H1 (cell line): ENCODE data around the gene GAK. TPM values are rescaled to one million over a fixed set of nuclear protein-coding genes. Genes with fewer than 3 reads are reported as not detected.

Source experiments
- CTCF ChIA-PET: fragments of 300-600 bp; sonication (Branson Sonifier 250); formaldehyde crosslinking; loops from one replicate; lab custom pipeline; 2021; ENCODE audit not compliant: partially characterized antibody; lab: Charles Lee
- POLR2A ChIA-PET: fragments of 300-600 bp; sonication (Branson Sonifier 250); formaldehyde crosslinking; loops from one replicate; lab custom pipeline; 2021; ENCODE audit warnings: inconsistent platforms; ENCODE audit not compliant: partially characterized antibody; lab: Charles Lee
- DNase-seq, 2 experiments: peaks; one replicate each; pipeline versions ENCODE4 v3.0.0 to v3.0.0-alpha.2; 2010 to 2022; ENCODE audit warnings: low spot score in 2 of 2, low read depth in 1 of 2, mixed read lengths in 1 of 2
- FAIRE-seq: peaks from 2 replicates; lab custom pipeline; 2011; peaks lifted over from hg19 to GRCh38; lab: Jason Lieb, UNC
- H2AFZ ChIP-seq: 2 replicates; pipeline ENCODE4 v1.8.1; 2012; ENCODE audit warnings: low read length, inconsistent platforms
- H2AK5ac ChIP-seq: 2 replicates; pipeline ENCODE4 v1.6.1; 2013; ENCODE audit warnings: low read depth, low read length
- H2BK120ac ChIP-seq: replicated peaks from 2 replicates; pipeline ENCODE3; 2013; ENCODE audit warnings: low read depth, low read length, inconsistent platforms
- H2BK12ac ChIP-seq: 2 replicates; pipeline ENCODE4 v1.6.1; 2013; ENCODE audit warnings: low read depth, low read length
- H2BK15ac ChIP-seq: 2 replicates; pipeline ENCODE4 v1.6.1; 2013; ENCODE audit warnings: low read length
- H2BK20ac ChIP-seq: 2 replicates; pipeline ENCODE4 v1.6.1; 2013; ENCODE audit warnings: low read length
- H2BK5ac ChIP-seq: 2 replicates; pipeline ENCODE4 v1.6.1; 2013; ENCODE audit warnings: low read depth, low read length
- H3K14ac ChIP-seq: 2 replicates; pipeline ENCODE4 v1.6.1; 2013; ENCODE audit warnings: inconsistent platforms; ENCODE audit not compliant: insufficient read length
- H3K18ac ChIP-seq: 2 replicates; pipeline ENCODE4 v1.6.1; 2013; ENCODE audit warnings: low read length; ENCODE audit errors: extremely low read depth
- H3K23ac ChIP-seq: 2 replicates; pipeline ENCODE4 v1.6.1; 2013; ENCODE audit warnings: inconsistent platforms; ENCODE audit not compliant: insufficient read length
- H3K23me2 ChIP-seq: 2 replicates; pipeline ENCODE4 v1.6.1; 2013; ENCODE audit warnings: low read depth, low read length
- H3K27ac ChIP-seq: 2 replicates; pipeline ENCODE4 v1.6.1; 2011; ENCODE audit warnings: low read depth, low read length, inconsistent platforms
- H3K27me3 ChIP-seq, 4 experiments: replicated peaks in 1 of 4; 1 replicate in 1 of 4; 2 replicates in 3 of 4; pipeline versions ENCODE4 v1.6.1 to v1.8.1; 2011 to 2013; ENCODE audit warnings: low read length in 3 of 4, mild to moderate bottlenecking in 3 of 4, inconsistent platforms in 2 of 4, mixed read lengths in 2 of 4, moderate library complexity in 1 of 4; ENCODE audit not compliant: control insufficient read depth in 3 of 4, insufficient read depth in 3 of 4; ENCODE audit errors: extremely low read depth in 1 of 4
- H3K36me3 ChIP-seq, 4 experiments: 2 replicates each; pipeline versions ENCODE4 v1.6.1 to v1.8.1; 2011 to 2013; ENCODE audit warnings: mild to moderate bottlenecking in 4 of 4, low read length in 3 of 4, moderate library complexity in 2 of 4, control low read depth in 1 of 4, inconsistent platforms in 1 of 4; ENCODE audit not compliant: insufficient read depth in 4 of 4, control insufficient read depth in 2 of 4
- H3K4ac ChIP-seq: replicated peaks from 2 replicates; pipeline ENCODE3; 2013; ENCODE audit warnings: low read length, low read depth, mixed read lengths, inconsistent platforms; ENCODE audit not compliant: insufficient read length
- H3K4me1 ChIP-seq, 4 experiments: replicated peaks in 1 of 4; 1 replicate in 1 of 4; 2 replicates in 3 of 4; pipeline versions ENCODE4 v1.6.1 to v1.8.1; 2011 to 2013; ENCODE audit warnings: low read length in 3 of 4, inconsistent platforms in 2 of 4, mixed read lengths in 1 of 4; ENCODE audit not compliant: insufficient read depth in 4 of 4, control insufficient read depth in 3 of 4
- H3K4me2 ChIP-seq, 2 experiments: 2 replicates each; pipeline versions ENCODE4 v1.6.1 to v1.8.1; 2011 to 2013; ENCODE audit warnings: low read depth in 2 of 2, low read length in 2 of 2, control low read depth in 1 of 2, inconsistent platforms in 1 of 2, mild to moderate bottlenecking in 1 of 2; ENCODE audit not compliant: insufficient read depth in 1 of 2
- H3K4me3 ChIP-seq, 4 experiments: fragments of 200-600, 300-600 bp in 1 of 4; sonication (generic), shearing (Covaris generic), sonication (Bioruptor Twin) in 1 of 4; 2 replicates each; pipeline versions ENCODE4 v1.5.1 to v1.8.1; 2011 to 2016; ENCODE audit warnings: low read length in 4 of 4, low read depth in 3 of 4, control low read depth in 2 of 4, inconsistent platforms in 2 of 4, mild to moderate bottlenecking in 2 of 4, mixed read lengths in 1 of 4, moderate library complexity in 1 of 4; ENCODE audit not compliant: insufficient read depth in 2 of 4; ENCODE audit errors: extremely low read depth in 1 of 4
- H3K56ac ChIP-seq: replicated peaks from 2 replicates; pipeline ENCODE3; 2013; ENCODE audit warnings: low read depth, mild to moderate bottlenecking, mixed read lengths, low read length, inconsistent platforms; ENCODE audit not compliant: insufficient read length
- H3K79me1 ChIP-seq: 2 replicates; pipeline ENCODE4 v1.6.1; 2013; ENCODE audit warnings: low read depth, low read length, control low read depth
- H3K79me2 ChIP-seq, 2 experiments: 2 replicates each; pipeline versions ENCODE4 v1.6.1 to v1.8.1; 2012 to 2013; ENCODE audit warnings: low read length in 2 of 2, mild to moderate bottlenecking in 2 of 2, inconsistent platforms in 1 of 2; ENCODE audit not compliant: insufficient read depth in 2 of 2, control insufficient read depth in 1 of 2
- H3K9ac ChIP-seq, 4 experiments: replicated peaks in 1 of 4; 1 replicate in 1 of 4; 2 replicates in 3 of 4; pipeline versions ENCODE4 v1.6.1 to v1.8.1; 2011 to 2013; ENCODE audit warnings: low read depth in 3 of 4, low read length in 3 of 4, control low read depth in 2 of 4, mild to moderate bottlenecking in 2 of 4, moderate library complexity in 2 of 4, inconsistent platforms in 1 of 4; ENCODE audit errors: extremely low read depth in 1 of 4
- H3K9me3 ChIP-seq, 2 experiments: 2 replicates each; pipeline versions ENCODE4 v1.6.1 to v1.8.1; 2012 to 2013; ENCODE audit warnings: mild to moderate bottlenecking in 2 of 2, moderate library complexity in 2 of 2, control low read depth in 1 of 2, inconsistent platforms in 1 of 2, low read depth in 1 of 2, low read length in 1 of 2, mixed read lengths in 1 of 2; ENCODE audit not compliant: insufficient read depth in 2 of 2
- H4K20me1 ChIP-seq, 2 experiments: replicated peaks in 1 of 2; 2 replicates each; pipeline versions ENCODE3 to v1.8.1; 2011 to 2013; ENCODE audit warnings: inconsistent platforms in 2 of 2, low read length in 2 of 2, mild to moderate bottlenecking in 1 of 2; ENCODE audit not compliant: insufficient read depth in 2 of 2, control insufficient read depth in 1 of 2
- H4K5ac ChIP-seq: 2 replicates; pipeline ENCODE4 v1.6.1; 2013; ENCODE audit warnings: low read length, low read depth, mixed read lengths, inconsistent platforms; ENCODE audit not compliant: insufficient read length
- H4K8ac ChIP-seq: 2 replicates; pipeline ENCODE4 v1.8.0; 2013; ENCODE audit warnings: mild to moderate bottlenecking, moderate library complexity, low read length, inconsistent platforms; ENCODE audit not compliant: insufficient read depth; ENCODE audit errors: extremely low read depth
- H4K91ac ChIP-seq: replicated peaks from 2 replicates; pipeline ENCODE3; 2013; ENCODE audit warnings: low read length, mixed read lengths, inconsistent platforms; ENCODE audit not compliant: insufficient read length
- CHD1 ChIP-seq: IDR thresholded peaks from 2 replicates; pipeline ENCODE4 v1.6.1; 2012; ENCODE audit warnings: low read depth, low read length, improper control_type of control experiment
- CTCF ChIP-seq, 3 experiments: IDR thresholded peaks; 1 replicate in 2 of 3; 2 replicates in 1 of 3; pipeline versions ENCODE4 v1.5.1 to v1.6.1; 2011; ENCODE audit warnings: low read length in 3 of 3, mild to moderate bottlenecking in 3 of 3, inconsistent platforms in 2 of 3, low read depth in 1 of 3, moderate library complexity in 1 of 3; ENCODE audit not compliant: insufficient read depth in 1 of 3; ENCODE audit errors: control extremely low read depth in 1 of 3
- POLR2AphosphoS5 ChIP-seq: IDR thresholded peaks from 2 replicates; pipeline ENCODE4 v1.6.1; 2011; ENCODE audit warnings: low read depth, low read length
- SIN3A ChIP-seq, 2 experiments: IDR thresholded peaks in 1 of 2; conservative IDR thresholded peaks in 1 of 2; 2 replicates each; pipeline ENCODE4 v1.6.1; 2011 to 2012; ENCODE audit warnings: low read length in 2 of 2, improper control_type of control experiment in 1 of 2, low read depth in 1 of 2, mild to moderate bottlenecking in 1 of 2
- SIRT6 ChIP-seq: IDR thresholded peaks from one replicate; pipeline ENCODE4 v1.7.1; 2012; ENCODE audit warnings: low read length, inconsistent platforms
- SRF ChIP-seq: IDR thresholded peaks from 2 replicates; pipeline ENCODE4 v1.6.1; 2011; ENCODE audit warnings: mild to moderate bottlenecking, low read depth, low read length, moderate library complexity
- TCF12 ChIP-seq: IDR thresholded peaks from 2 replicates; pipeline ENCODE4 v1.6.1; 2011; ENCODE audit warnings: low read depth, mild to moderate bottlenecking, low read length
- WGBS, 2 experiments: shearing (Covaris generic) in 1 of 2; methylation state at CpG; one replicate each; pipeline versions ENCODE4 v1.1.6 to v1.1.7; 2013 to 2015; ENCODE audit warnings: low lambda C conversion rate in 2 of 2, mixed read lengths in 2 of 2, inconsistent platforms in 1 of 2, low coverage in 1 of 2, missing lambda C conversion rate in 1 of 2; ENCODE audit not compliant: insufficient replicate concordance in 2 of 2, insufficient coverage in 1 of 2, insufficient read length in 1 of 2; ENCODE audit errors: extremely low coverage in 1 of 2, missing lambda C conversion rate in 1 of 2; 5-methylcytosine and 5-hydroxymethylcytosine counted together
- polyA plus RNA-seq, 7 experiments: library from polyadenylated mRNA; depleted of rRNA in 3 of 7; stranded (reverse) in 5 of 7; unstranded in 2 of 7; fragments of >200 nt in 5 of 7; fragments of 200-250 nt in 2 of 7; gene quantifications; 1 replicate in 5 of 7; 2 replicates in 1 of 7; 4 replicates in 1 of 7; pipeline versions ENCODE4 v1.2.1 to v1.2.3, GENCODE V29; 2011 to 2013; ENCODE audit warnings: missing spikeins in 2 of 7, mixed read lengths in 2 of 7
- total RNA-seq: library from RNA; stranded (reverse); fragmentation: NEBNext Ultra II Directional; extraction: Animal tissue kit (Norgen Biotek cat#: 25700); gene quantifications from 2 replicates; pipeline ENCODE4 v1.2.1, GENCODE V29; 2021
- TF ChIP-seq, protein P1 (sequence below): IDR thresholded peaks from 2 replicates; pipeline ENCODE4 v1.6.1; 2012; ENCODE audit warnings: inconsistent platforms

The GAK gene
- total and polyA plus RNA-seq, 2 of the 8 experiments (the other 6 are each of a cell fraction or from before 2014, with no cell fraction given), result 31.5 to 70.8 TPM

GRCh38 chr4:845836-846251 is 86.3 kb downstream of the GAK start:
- Histone ChIP-seq H3K79me2 (no peaks in the 10 kb centered on the region), H3K23me2 (no peaks in the 10 kb centered on the region), H3K56ac (no peak overlapping the region), H4K91ac (no peak overlapping the region), H3K23ac (no peak overlapping the region), H3K4me1 (peaks cover 0 to 4% (median 0%) of the 10 kb centered on the region in 4 experiments; a peak in 1 of 7 replicates), H3K4ac (no peak overlapping the region), H3K9ac (no peak overlapping the region), H2AFZ (no peak overlapping the region), H3K27me3 (no peaks in the 10 kb centered on the region), H3K79me1 (no peaks in the 10 kb centered on the region; the same call in 1 of the 2 replicates), H3K27ac (no peak overlapping the region), H2BK5ac (no peak overlapping the region; the same call in 1 of the 2 replicates), H4K5ac (no peak overlapping the region), H3K18ac (no peak overlapping the region), H3K4me2 (no peak overlapping the region), H2BK15ac (no peak overlapping the region), H4K20me1 (peaks cover 0 to 6% of the 10 kb centered on the region in 2 experiments), H4K8ac (no peak overlapping the region), H3K4me3 (no peak overlapping the region), H2BK20ac (no peak overlapping the region), H2BK12ac (no peak overlapping the region), H3K36me3 (peaks cover 0 to 3% (median 0%) of the 10 kb centered on the region in 4 experiments; a peak in 3 of 8 replicates), H3K14ac (no peak overlapping the region), H3K9me3 (no peaks in the 10 kb centered on the region), H2AK5ac (no peak overlapping the region), H2BK120ac (no peak overlapping the region)
- FAIRE-seq (no peak), DNase-seq (no peak)
- ChIA-PET CTCF (interaction anchor here (0.8 to 1.7 kb wide), 6 partner anchors 17 to 226 kb away, joined by 3 to 10 read pairs (median 4); no protein-coding TSS in a partner anchor), POLR2A (interaction anchor here (1.0 to 1.5 kb wide), 2 partner anchors 20 to 72 kb away, joined by 3 to 4 read pairs; no protein-coding TSS in a partner anchor)
- 90% methylated on average over 11 of the region's 14 CpGs; no CpG with 5 or more reads in 1 of the 2 experiments for WGBS, 2 experiments
- TF ChIP-seq CTCF (IDR thresholded peaks at IDR 0.05; ENCODE audit: control extremely low read depth in 1 of 3, insufficient read depth in 1 of 3, low read depth in 1 of 3, low read length in 3 of 3), result no peak
- no peak for TF ChIP-seq POLR2AphosphoS5
- no peak for TF ChIP-seq CHD1
- TF ChIP-seq, protein P1, sequence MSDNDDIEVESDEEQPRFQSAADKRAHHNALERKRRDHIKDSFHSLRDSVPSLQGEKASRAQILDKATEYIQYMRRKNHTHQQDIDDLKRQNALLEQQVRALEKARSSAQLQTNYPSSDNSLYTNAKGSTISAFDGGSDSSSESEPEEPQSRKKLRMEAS, result no peak
- TF ChIP-seq SIRT6, result no peak
- TF ChIP-seq TCF12, result no peak
- no peak for TF ChIP-seq SIN3A (conservative IDR thresholded peaks at IDR 0.05 in 1 of 2, IDR thresholded peaks at IDR 0.05 in 1 of 2; ENCODE audit: low read depth in 1 of 2, low read length in 2 of 2)
- no peak for TF ChIP-seq SRF
